Endothelial cell of umbilical vein (primary cell): ENCODE data around the gene MEP1B. TPM values are rescaled to one million over a fixed set of nuclear protein-coding genes. Genes with fewer than 3 reads are reported as not detected.

Experiments
- BruUV-seq: library from RNA; stranded (reverse); fragments of 400-500 nt; replicated peaks from 2 replicates; lab custom pipeline; 2021; lab: Mats Ljungman, UMichigan
- CTCF ChIA-PET: fragments of 300-600, 350-600 bp; sonication (Branson Sonifier 250); formaldehyde crosslinking; loops from one replicate; lab custom pipeline; 2021; ENCODE audit warnings: antibody characterized with exemption, inconsistent platforms; lab: Charles Lee
- POLR2A ChIA-PET: fragments of 300-600, 350-600 bp; sonication (Branson Sonifier 250); formaldehyde crosslinking; loops from one replicate; lab custom pipeline; 2021; ENCODE audit warnings: antibody characterized with exemption, inconsistent platforms; lab: Charles Lee
- DNase-seq: peaks from one replicate; pipeline ENCODE4 v3.0.0-alpha.2; 2011; ENCODE audit warnings: low read depth, low spot score
- FAIRE-seq: peaks from 2 replicates; lab custom pipeline; 2011; peaks lifted over from hg19 to GRCh38; lab: Jason Lieb, UNC
- H2AFZ ChIP-seq: 2 replicates; pipeline ENCODE4 v1.6.0; 2012; ENCODE audit warnings: low read depth, low read length, control low read depth, inconsistent platforms
- H3K27ac ChIP-seq: 2 replicates; pipeline ENCODE4 v1.5.1; 2011; ENCODE audit warnings: low read depth, mild to moderate bottlenecking, control low read depth, low read length, moderate library complexity; ENCODE audit not compliant: insufficient read depth
- H3K27me3 ChIP-seq, 2 experiments: 2 replicates each; pipeline versions ENCODE4 v1.6.0 to v1.6.1; 2011; ENCODE audit warnings: low read length in 2 of 2, mixed read lengths in 1 of 2; ENCODE audit not compliant: control insufficient read depth in 2 of 2, insufficient read depth in 2 of 2
- H3K36me3 ChIP-seq, 2 experiments: 2 replicates in 1 of 2; 3 replicates in 1 of 2; pipeline ENCODE4 v1.5.1; 2011; ENCODE audit warnings: low read length in 2 of 2, mild to moderate bottlenecking in 1 of 2, moderate library complexity in 1 of 2; ENCODE audit not compliant: control insufficient read depth in 2 of 2, insufficient read depth in 2 of 2; ENCODE audit errors: extremely low read depth in 1 of 2
- H3K4me1 ChIP-seq: 3 replicates; pipeline ENCODE4 v1.5.1; 2011; ENCODE audit warnings: mild to moderate bottlenecking, low read length; ENCODE audit not compliant: control insufficient read depth, insufficient read depth; ENCODE audit errors: extremely low read depth
- H3K4me2 ChIP-seq: 2 replicates; pipeline ENCODE4 v1.6.1; 2011; ENCODE audit warnings: low read length, control low read depth, mixed read lengths; ENCODE audit not compliant: insufficient read depth
- H3K4me3 ChIP-seq, 3 experiments: fragments of 200-600 bp in 1 of 3; sonication (generic), shearing (Covaris generic) in 1 of 3; replicated peaks in 1 of 3; 2 replicates each; pipeline ENCODE4 v1.5.1; 2011 to 2016; ENCODE audit warnings: control low read depth in 3 of 3, low read length in 3 of 3, mild to moderate bottlenecking in 2 of 3, inconsistent platforms in 1 of 3, low read depth in 1 of 3, moderate library complexity in 1 of 3; ENCODE audit not compliant: insufficient read depth in 1 of 3
- H3K79me2 ChIP-seq: 2 replicates; pipeline ENCODE4 v1.6.0; 2012; ENCODE audit warnings: low read length, inconsistent platforms; ENCODE audit not compliant: control insufficient read depth, insufficient read depth
- H3K9ac ChIP-seq: replicated peaks from 2 replicates; pipeline ENCODE3; 2011; ENCODE audit warnings: low read length, control low read depth; ENCODE audit not compliant: insufficient read depth; ENCODE audit errors: extremely low read depth
- H3K9me1 ChIP-seq: replicated peaks from 3 replicates; pipeline ENCODE4 v1.6.0; 2011; ENCODE audit warnings: mild to moderate bottlenecking, low read length; ENCODE audit not compliant: control insufficient read depth, insufficient read depth; ENCODE audit errors: extremely low read depth
- H3K9me3 ChIP-seq: replicated peaks from 2 replicates; pipeline ENCODE4 v1.5.1; 2012; ENCODE audit warnings: low read length, inconsistent platforms; ENCODE audit not compliant: control insufficient read depth, insufficient read depth
- H4K20me1 ChIP-seq: replicated peaks from 2 replicates; pipeline ENCODE3; 2011; ENCODE audit warnings: mild to moderate bottlenecking, low read length; ENCODE audit not compliant: control insufficient read depth, insufficient read depth; ENCODE audit errors: extremely low read depth
- EZH2 ChIP-seq: IDR thresholded peaks from 2 replicates; pipeline ENCODE4 v1.6.1; 2012; ENCODE audit warnings: borderline replicate concordance, low read depth, mild to moderate bottlenecking, moderate library complexity, low read length, inconsistent platforms; ENCODE audit not compliant: severe bottlenecking
- FOS ChIP-seq: IDR thresholded peaks from 2 replicates; pipeline ENCODE4 v1.6.1; 2011; ENCODE audit warnings: mild to moderate bottlenecking, low read length, moderate library complexity, borderline replicate concordance; ENCODE audit not compliant: insufficient read depth
- GATA2 ChIP-seq: IDR thresholded peaks from 2 replicates; pipeline ENCODE4 v1.7.0; 2011; ENCODE audit warnings: low read depth, mild to moderate bottlenecking, moderate library complexity, mixed read lengths, low read length; ENCODE audit not compliant: insufficient read length, insufficient read depth
- JUN ChIP-seq: IDR thresholded peaks from 2 replicates; pipeline ENCODE4 v1.6.1; 2011; ENCODE audit warnings: borderline replicate concordance, low read depth; ENCODE audit not compliant: insufficient read length, insufficient read depth
- MYC ChIP-seq: IDR thresholded peaks from one replicate; pipeline ENCODE4 v1.6.1; 2011; ENCODE audit warnings: mild to moderate bottlenecking, low read depth, low read length
- POLR2A ChIP-seq: IDR thresholded peaks from 2 replicates; pipeline ENCODE4 v1.6.1; 2012; ENCODE audit warnings: low read depth, mild to moderate bottlenecking, control low read depth, low read length
- POLR2AphosphoS5 ChIP-seq: IDR thresholded peaks from 2 replicates; pipeline ENCODE4 v1.6.1; 2012; ENCODE audit warnings: low read depth, mild to moderate bottlenecking, control low read depth, low read length, moderate library complexity; ENCODE audit not compliant: insufficient read depth
- dilution Hi-C: fragments of 300-500 bp; cut with MboI; formaldehyde crosslinking; loops from one replicate; pipeline ENCODE4 v1.15.0; 2019; ENCODE audit warnings: low sequenced_read_pairs; ENCODE audit not compliant: extremely low pct_ligation_motif_present
- intact Hi-C: fragments of 100-400 bp; cut with micrococcal nuclease; formaldehyde crosslinking; loops from one replicate; pipeline ENCODE4 v1.10.0; 2022
- polyA plus RNA-seq, 4 experiments: library from polyadenylated mRNA; depleted of rRNA in 3 of 4; stranded (reverse) in 3 of 4; unstranded in 1 of 4; fragments of >200 nt; gene quantifications; 2 replicates each; pipeline versions ENCODE4 v1.2.1 to v1.2.3, GENCODE V29; 2011 to 2012; ENCODE audit warnings: missing spikeins in 1 of 4
- total RNA-seq: library from RNA; stranded (reverse); gene quantifications from 2 replicates; pipeline ENCODE4 v1.2.3, GENCODE V29; 2021
- TF ChIP-seq, protein P1 (sequence below): IDR thresholded peaks from 2 replicates; pipeline ENCODE4 v1.6.1; 2011; ENCODE audit not compliant: insufficient read depth, insufficient read length
- TF ChIP-seq, protein P2 (sequence below), 2 donors: IDR thresholded peaks; 1 replicate in 1 of 2; 2 replicates in 1 of 2; pipeline ENCODE4 v1.5.1; 2011; ENCODE audit warnings: low read length in 2 of 2, mild to moderate bottlenecking in 2 of 2, moderate library complexity in 2 of 2, control low read depth in 1 of 2, inconsistent platforms in 1 of 2, low read depth in 1 of 2; ENCODE audit not compliant: insufficient read depth in 1 of 2; ENCODE audit errors: extremely low read depth in 1 of 2

The MEP1B gene
- total and polyA plus RNA-seq, 2 donors (not counting 3 experiments of a cell fraction or from before 2014, with no cell fraction given): not detected

DNA sequence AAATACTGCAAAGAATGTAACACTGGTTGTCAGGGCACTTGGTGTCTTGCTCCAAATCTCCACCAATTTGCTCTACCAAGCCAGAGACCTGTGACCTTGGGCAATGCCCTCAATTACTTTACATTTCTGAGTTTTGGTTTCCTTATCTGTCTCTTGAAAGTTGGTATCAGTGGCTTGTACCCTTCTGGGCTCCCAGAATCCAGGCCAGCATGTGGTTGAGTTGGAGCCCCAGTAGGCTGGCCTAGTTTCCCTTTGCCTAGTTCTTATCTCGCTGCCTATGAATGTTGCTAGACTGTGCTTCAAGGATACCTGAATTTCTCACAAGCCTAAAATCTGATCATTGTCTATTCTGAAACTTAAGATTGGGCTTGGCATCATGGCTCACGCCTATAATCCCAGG lies 26.6 kb downstream of the MEP1B start:
- intact Hi-C loops: no loop called here
- Histone ChIP-seq H3K9ac (no peak overlapping the region), H3K27me3 (no peaks in the 10 kb centered on the region), H3K9me3 (no peaks in the 10 kb centered on the region), H3K36me3 (no peaks in the 10 kb centered on the region), H4K20me1 (no peaks in the 10 kb centered on the region), H2AFZ (no peak overlapping the region), H3K9me1 (no peaks in the 10 kb centered on the region), H3K4me3 (no peak overlapping the region), H3K4me1 (no peaks in the 10 kb centered on the region), H3K27ac (no peak overlapping the region), H3K4me2 (no peak overlapping the region), H3K79me2 (no peaks in the 10 kb centered on the region)
- CTCF ChIA-PET: no interaction called here
- DNase-seq (no peak), FAIRE-seq (no peak)
- dilution Hi-C loops: no loop called here
- BruUV-seq: no TSS peak
- POLR2A ChIA-PET: no interaction called here
- no peak for TF ChIP-seq EZH2
- no peak for TF ChIP-seq MYC
- TF ChIP-seq JUN: no peak
- TF ChIP-seq FOS: no peak
- TF ChIP-seq POLR2AphosphoS5: no peak
- no peak for TF ChIP-seq POLR2A
- TF ChIP-seq, protein P1, sequence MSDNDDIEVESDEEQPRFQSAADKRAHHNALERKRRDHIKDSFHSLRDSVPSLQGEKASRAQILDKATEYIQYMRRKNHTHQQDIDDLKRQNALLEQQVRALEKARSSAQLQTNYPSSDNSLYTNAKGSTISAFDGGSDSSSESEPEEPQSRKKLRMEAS: no peak
- TF ChIP-seq, protein P2, sequence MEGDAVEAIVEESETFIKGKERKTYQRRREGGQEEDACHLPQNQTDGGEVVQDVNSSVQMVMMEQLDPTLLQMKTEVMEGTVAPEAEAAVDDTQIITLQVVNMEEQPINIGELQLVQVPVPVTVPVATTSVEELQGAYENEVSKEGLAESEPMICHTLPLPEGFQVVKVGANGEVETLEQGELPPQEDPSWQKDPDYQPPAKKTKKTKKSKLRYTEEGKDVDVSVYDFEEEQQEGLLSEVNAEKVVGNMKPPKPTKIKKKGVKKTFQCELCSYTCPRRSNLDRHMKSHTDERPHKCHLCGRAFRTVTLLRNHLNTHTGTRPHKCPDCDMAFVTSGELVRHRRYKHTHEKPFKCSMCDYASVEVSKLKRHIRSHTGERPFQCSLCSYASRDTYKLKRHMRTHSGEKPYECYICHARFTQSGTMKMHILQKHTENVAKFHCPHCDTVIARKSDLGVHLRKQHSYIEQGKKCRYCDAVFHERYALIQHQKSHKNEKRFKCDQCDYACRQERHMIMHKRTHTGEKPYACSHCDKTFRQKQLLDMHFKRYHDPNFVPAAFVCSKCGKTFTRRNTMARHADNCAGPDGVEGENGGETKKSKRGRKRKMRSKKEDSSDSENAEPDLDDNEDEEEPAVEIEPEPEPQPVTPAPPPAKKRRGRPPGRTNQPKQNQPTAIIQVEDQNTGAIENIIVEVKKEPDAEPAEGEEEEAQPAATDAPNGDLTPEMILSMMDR (IDR thresholded peaks at IDR 0.05; ENCODE audit: extremely low read depth in 1 of 2, insufficient read depth in 1 of 2, low read depth in 1 of 2, low read length in 2 of 2): no peak
- TF ChIP-seq GATA2: no peak
